ES-I3 (cell line): ENCODE measurements around the gene LIMK1.

ENCODE experiments used
- H3K36me3 ChIP-seq: 2 replicates; pipeline ENCODE4 v1.6.1; 2013; ENCODE audit warnings: mild to moderate bottlenecking, low read length, control low read depth, moderate library complexity; ENCODE audit not compliant: insufficient read depth
- H3K4me1 ChIP-seq: 2 replicates; pipeline ENCODE4 v1.6.1; 2013; ENCODE audit warnings: mild to moderate bottlenecking, control low read depth, low read length; ENCODE audit not compliant: insufficient read depth
- H3K9ac ChIP-seq: 2 replicates; pipeline ENCODE4 v1.6.1; 2013; ENCODE audit warnings: low read depth, mild to moderate bottlenecking, low read length, moderate library complexity
- H3K9me3 ChIP-seq: 2 replicates; pipeline ENCODE4 v1.6.1; 2013; ENCODE audit warnings: mild to moderate bottlenecking, low read length, moderate library complexity; ENCODE audit not compliant: control insufficient read depth, insufficient read depth

The LIMK1 gene

GRCh38 chr7:74063223-74063641 is 20.4 kb upstream of the LIMK1 start:
- Histone ChIP-seq H3K36me3 (no peaks in the 10 kb centered on the region), H3K9ac (no peak overlapping the region), H3K4me1 (no peaks in the 10 kb centered on the region), H3K9me3 (no peaks in the 10 kb centered on the region)

GRCh38 chr7:74063646-74064045 is 20.0 kb upstream of the LIMK1 start:
- no peaks in the 10 kb centered on the region for H3K9me3 ChIP-seq
- H3K4me1 ChIP-seq = no peaks in the 10 kb centered on the region
- no peaks in the 10 kb centered on the region for H3K36me3 ChIP-seq
- H3K9ac ChIP-seq = no peak overlapping the region

DNA sequence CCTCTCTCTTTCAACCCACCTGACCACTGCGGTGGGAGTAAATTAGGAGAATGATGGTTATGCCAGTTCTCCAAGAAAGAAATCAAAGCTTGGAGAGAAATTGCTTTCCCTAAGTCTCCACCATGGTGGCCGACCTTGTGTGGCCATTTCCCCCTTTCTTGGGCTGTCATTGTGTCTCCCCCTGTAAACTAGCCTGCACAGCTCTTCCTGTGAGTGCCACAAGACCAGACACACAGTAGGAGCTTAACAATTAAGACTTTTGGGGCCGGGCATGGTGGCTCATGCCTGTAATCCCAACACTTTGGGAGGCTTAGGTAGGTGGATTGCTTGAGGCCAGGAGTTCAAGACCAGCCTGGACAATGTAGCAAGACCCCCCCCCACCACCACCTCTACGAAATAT is 18.9 kb upstream of the LIMK1 start:
- Histone ChIP-seq H3K9ac (no peak overlapping the region), H3K4me1 (no peaks in the 10 kb centered on the region), H3K36me3 (no peaks in the 10 kb centered on the region), H3K9me3 (no peaks in the 10 kb centered on the region)

DNA sequence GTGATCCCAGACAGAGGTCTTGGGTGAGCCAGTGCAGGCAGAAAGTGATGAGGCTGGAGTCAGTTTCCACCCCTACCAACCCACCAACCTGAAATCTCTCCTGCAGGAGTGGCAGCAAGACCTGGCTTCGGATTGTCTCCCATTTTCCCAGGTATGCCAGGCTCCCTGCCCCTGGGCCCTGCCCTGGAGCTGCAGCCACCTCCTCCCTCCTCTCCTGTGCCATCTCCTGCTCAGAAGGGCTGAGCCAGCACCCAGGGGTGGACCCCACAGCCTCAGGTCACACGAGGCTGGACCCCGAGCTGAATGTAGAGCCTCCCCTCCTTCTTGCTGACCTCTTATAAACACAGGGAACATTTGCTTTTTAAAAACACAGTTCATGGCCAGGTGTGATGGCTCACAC is 17.0 kb upstream of the LIMK1 start:
- H3K4me1 ChIP-seq = no peaks in the 10 kb centered on the region
- H3K9ac ChIP-seq = no peak overlapping the region
- H3K36me3 ChIP-seq = no peaks in the 10 kb centered on the region
- H3K9me3 ChIP-seq = no peaks in the 10 kb centered on the region

GRCh38 chr7:74068378-74069085 is 15.1 kb upstream of the LIMK1 start:
- Histone ChIP-seq H3K36me3 (no peaks in the 10 kb centered on the region), H3K9me3 (no peaks in the 10 kb centered on the region), H3K4me1 (no peaks in the 10 kb centered on the region), H3K9ac (no peak overlapping the region)

- Histone ChIP-seq H3K9me3 (no peaks in the 10 kb centered on the region), H3K4me1 (no peaks in the 10 kb centered on the region), H3K9ac (no peak overlapping the region), H3K36me3 (no peaks in the 10 kb centered on the region)
These were observed 14.5 kb upstream of the LIMK1 start for GRCh38 chr7:74069086-74069541.

GRCh38 chr7:74069790-74070618 is 13.6 kb upstream of the LIMK1 start:
- Histone ChIP-seq H3K4me1 (no peaks in the 10 kb centered on the region), H3K9me3 (no peaks in the 10 kb centered on the region), H3K9ac (no peak overlapping the region), H3K36me3 (no peaks in the 10 kb centered on the region)

GRCh38 chr7:74070619-74070921 is 13.0 kb upstream of the LIMK1 start:
- Histone ChIP-seq H3K4me1 (no peaks in the 10 kb centered on the region), H3K9me3 (no peaks in the 10 kb centered on the region), H3K9ac (no peak overlapping the region), H3K36me3 (no peaks in the 10 kb centered on the region)

- H3K9me3 ChIP-seq = no peaks in the 10 kb centered on the region
- H3K4me1 ChIP-seq = no peaks in the 10 kb centered on the region
- H3K9ac ChIP-seq = no peak overlapping the region
- no peaks in the 10 kb centered on the region for H3K36me3 ChIP-seq
These were observed 12.5 kb upstream of the LIMK1 start for GRCh38 chr7:74071121-74071520.

DNA sequence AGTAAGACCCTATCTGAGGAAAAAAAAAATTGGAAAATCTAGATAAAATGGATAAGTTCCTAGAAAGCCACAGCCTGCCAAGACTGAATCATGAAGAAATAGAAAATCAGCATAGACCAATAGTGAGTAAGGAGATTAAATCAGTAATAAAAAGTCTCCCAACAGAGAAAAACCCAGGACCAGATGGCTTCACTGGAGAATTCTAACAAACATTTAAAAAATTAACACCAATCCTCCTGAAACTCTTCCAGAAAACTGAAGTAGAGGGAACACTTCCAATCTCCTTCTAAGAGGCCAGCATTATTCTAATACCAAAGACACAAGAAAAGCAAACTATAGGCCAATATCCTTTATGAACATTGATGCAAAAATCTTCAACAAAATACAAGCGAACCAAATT is 8.8 kb upstream of the LIMK1 start:
- no peaks in the 10 kb centered on the region; the same call in 1 of the 2 replicates for H3K4me1 ChIP-seq
- H3K9me3 ChIP-seq = no peaks in the 10 kb centered on the region
- H3K9ac ChIP-seq = no peak overlapping the region
- H3K36me3 ChIP-seq = no peaks in the 10 kb centered on the region

- H3K9me3 ChIP-seq = no peaks in the 10 kb centered on the region
- peaks cover 5% of the 10 kb centered on the region; the same call in 1 of the 2 replicates for H3K4me1 ChIP-seq
- H3K36me3 ChIP-seq = no peaks in the 10 kb centered on the region
- no peak overlapping the region for H3K9ac ChIP-seq
These were observed 5.1 kb upstream of the LIMK1 start for GRCh38 chr7:74078461-74078860.

DNA sequence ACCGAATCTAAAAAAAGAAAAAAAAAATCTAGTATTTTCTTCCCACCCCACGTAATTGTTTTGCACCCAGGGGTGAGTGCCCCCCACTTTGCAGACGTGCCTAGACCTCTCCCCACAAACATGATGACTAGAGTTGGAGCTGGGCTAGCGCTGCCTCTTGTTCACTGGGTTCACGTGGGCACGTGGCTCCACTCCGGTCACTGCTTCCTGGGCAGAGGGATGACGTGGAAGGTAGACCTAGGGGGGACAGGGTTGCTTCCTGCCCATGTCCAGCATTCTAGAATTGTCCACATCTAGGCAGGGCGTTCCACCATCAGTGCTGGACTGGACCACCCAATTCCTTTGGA is 861 bp upstream of the LIMK1 start:
- peaks cover 4% of the 10 kb centered on the region; the same call in 1 of the 2 replicates for H3K36me3 ChIP-seq
- H3K9ac ChIP-seq = peak overlapping the region; percentile 61
- peaks cover 12% of the 10 kb centered on the region for H3K4me1 ChIP-seq
- no peaks in the 10 kb centered on the region for H3K9me3 ChIP-seq

- Histone ChIP-seq H3K9ac (peak overlapping the region; percentile 59), H3K9me3 (no peaks in the 10 kb centered on the region), H3K36me3 (peaks cover 12% of the 10 kb centered on the region; the same call in 1 of the 2 replicates), H3K4me1 (peaks cover 12% of the 10 kb centered on the region)
These were observed 521 bp downstream of the LIMK1 start for GRCh38 chr7:74083928-74084721.

- Histone ChIP-seq H3K4me1 (peaks cover 12% of the 10 kb centered on the region), H3K9ac (peak overlapping the region; percentile 59), H3K9me3 (no peaks in the 10 kb centered on the region), H3K36me3 (peaks cover 12% of the 10 kb centered on the region; the same call in 1 of the 2 replicates)
These were observed 1.3 kb downstream of the LIMK1 start for GRCh38 chr7:74084722-74085578.
